Osteoblast (primary cell): ENCODE data around the gene SLN. TPM values are rescaled to one million over a fixed set of nuclear protein-coding genes. Genes with fewer than 3 reads are reported as not detected.
A peak's percentile ranks its signal among the peaks of the same experiment; 100 is the strongest.

Experiments used
- DNase-seq: peaks from one replicate; pipeline ENCODE4 v3.0.0; 2011; ENCODE audit warnings: low spot score, mixed read lengths; ENCODE audit not compliant: insufficient read length; ENCODE audit errors: missing footprints
- H2AFZ ChIP-seq: 2 replicates; pipeline ENCODE4 v1.6.0; 2011; ENCODE audit warnings: mild to moderate bottlenecking, low read length
- H3K27ac ChIP-seq: 2 replicates; pipeline ENCODE4 v1.5.1; 2011; ENCODE audit warnings: mild to moderate bottlenecking, low read depth, low read length, moderate library complexity
- H3K27me3 ChIP-seq: 2 replicates; pipeline ENCODE4 v1.6.0; 2012; ENCODE audit warnings: mild to moderate bottlenecking, control low read depth, inconsistent platforms, low read length, moderate library complexity; ENCODE audit not compliant: insufficient read depth
- H3K36me3 ChIP-seq: 2 replicates; pipeline ENCODE4 v1.5.1; 2011; ENCODE audit warnings: mild to moderate bottlenecking, low read length, control low read depth, moderate library complexity; ENCODE audit not compliant: insufficient read depth
- H3K4me1 ChIP-seq: 2 replicates; pipeline ENCODE4 v1.5.1; 2011; ENCODE audit warnings: mild to moderate bottlenecking, low read length, control low read depth, moderate library complexity; ENCODE audit not compliant: insufficient read depth
- H3K4me2 ChIP-seq: 2 replicates; pipeline ENCODE4 v1.6.0; 2011; ENCODE audit warnings: mild to moderate bottlenecking, low read length; ENCODE audit not compliant: insufficient read depth
- H3K4me3 ChIP-seq: fragments of 200-600 bp; sonication (generic); 3 replicates; pipeline ENCODE4 v1.5.1; 2012; ENCODE audit warnings: mild to moderate bottlenecking, low read length, inconsistent platforms; ENCODE audit not compliant: insufficient read depth
- H3K79me2 ChIP-seq: 2 replicates; pipeline ENCODE4 v1.6.0; 2012; ENCODE audit warnings: mild to moderate bottlenecking, low read length, control low read depth, inconsistent platforms; ENCODE audit not compliant: insufficient read depth
- H3K9me3 ChIP-seq: 2 replicates; pipeline ENCODE4 v1.5.1; 2011; ENCODE audit warnings: low read depth, low read length, control low read depth
- H4K20me1 ChIP-seq: 2 replicates; pipeline ENCODE4 v1.6.0; 2012; ENCODE audit warnings: mild to moderate bottlenecking, low read length, control low read depth; ENCODE audit not compliant: insufficient read depth
- CTCF ChIP-seq: IDR thresholded peaks from 2 replicates; pipeline ENCODE4 v1.5.1; 2011; ENCODE audit warnings: mild to moderate bottlenecking, low read depth, low read length, moderate library complexity; ENCODE audit errors: extremely low read depth
- total RNA-seq: library from RNA; depleted of rRNA; stranded (reverse); fragments of >200 nt; gene quantifications from 2 replicates; pipeline ENCODE4 v1.2.3, GENCODE V29; 2012

The SLN gene
- total RNA-seq, 1 donor, result not detected

- no peak overlapping the region for H3K4me3 ChIP-seq
- DNase-seq, result no peak
- H4K20me1 ChIP-seq, result no peaks in the 10 kb centered on the region
- H3K27me3 ChIP-seq, result peaks cover 7% of the 10 kb centered on the region
- H3K4me1 ChIP-seq, result peaks cover 15% of the 10 kb centered on the region
- TF ChIP-seq CTCF, result no peak
- no peak overlapping the region for H3K4me2 ChIP-seq
- no peak overlapping the region for H2AFZ ChIP-seq
- H3K79me2 ChIP-seq, result no peaks in the 10 kb centered on the region
- no peaks in the 10 kb centered on the region for H3K9me3 ChIP-seq
- no peaks in the 10 kb centered on the region for H3K36me3 ChIP-seq
- H3K27ac ChIP-seq, result no peak overlapping the region
These were observed 9.7 kb downstream of the SLN start for GRCh38 chr11:107702109-107702660.

GRCh38 chr11:107699371-107700285, 12.2 kb downstream of the SLN start:
- Histone ChIP-seq H3K27ac (no peak overlapping the region), H3K9me3 (no peaks in the 10 kb centered on the region), H3K36me3 (no peaks in the 10 kb centered on the region), H3K27me3 (peaks cover 5% of the 10 kb centered on the region), H3K4me1 (peaks cover 16% of the 10 kb centered on the region), H3K79me2 (no peaks in the 10 kb centered on the region), H3K4me3 (no peak overlapping the region), H2AFZ (no peak overlapping the region), H3K4me2 (no peak overlapping the region), H4K20me1 (no peaks in the 10 kb centered on the region)
- TF ChIP-seq CTCF, result no peak
- DNase-seq, result no peak

- H2AFZ ChIP-seq, result no peak overlapping the region
- H4K20me1 ChIP-seq, result no peaks in the 10 kb centered on the region
- no peak for TF ChIP-seq CTCF
- H3K79me2 ChIP-seq, result no peaks in the 10 kb centered on the region
- H3K27ac ChIP-seq, result no peak overlapping the region
- DNase-seq, result no peak
- H3K4me3 ChIP-seq, result no peak overlapping the region
- H3K9me3 ChIP-seq, result no peaks in the 10 kb centered on the region
- no peaks in the 10 kb centered on the region for H3K36me3 ChIP-seq
- H3K4me1 ChIP-seq, result peaks cover 11% of the 10 kb centered on the region
- peaks cover 1% of the 10 kb centered on the region for H3K27me3 ChIP-seq
- H3K4me2 ChIP-seq, result no peak overlapping the region
These were observed 14.6 kb downstream of the SLN start for GRCh38 chr11:107697291-107697690.

- Histone ChIP-seq H3K4me3 (no peak overlapping the region), H3K4me1 (peaks cover 20% of the 10 kb centered on the region), H3K36me3 (no peaks in the 10 kb centered on the region), H3K79me2 (no peaks in the 10 kb centered on the region), H2AFZ (no peak overlapping the region), H3K9me3 (no peaks in the 10 kb centered on the region), H4K20me1 (no peaks in the 10 kb centered on the region), H3K27ac (peak overlapping the region; percentile 48), H3K27me3 (no peaks in the 10 kb centered on the region), H3K4me2 (no peak overlapping the region)
- no peak for TF ChIP-seq CTCF
- DNase-seq, result peak; percentile 85
These were observed 15.7 kb downstream of the SLN start for GRCh38 chr11:107696140-107696539.
